VCaP (cell line): ENCODE data around the gene CCDC136.

Source experiments
- H3K27ac ChIP-seq: fragments of 450-650 bp; 2 replicates; pipeline ENCODE4 v1.5.1; 2017
- TF ChIP-seq, protein P1 (sequence below): fragments of 450-650 bp; conservative IDR thresholded peaks from 2 replicates; pipeline ENCODE4 v1.5.1; 2017; ENCODE audit warnings: mild to moderate bottlenecking, moderate library complexity

The CCDC136 gene

DNA sequence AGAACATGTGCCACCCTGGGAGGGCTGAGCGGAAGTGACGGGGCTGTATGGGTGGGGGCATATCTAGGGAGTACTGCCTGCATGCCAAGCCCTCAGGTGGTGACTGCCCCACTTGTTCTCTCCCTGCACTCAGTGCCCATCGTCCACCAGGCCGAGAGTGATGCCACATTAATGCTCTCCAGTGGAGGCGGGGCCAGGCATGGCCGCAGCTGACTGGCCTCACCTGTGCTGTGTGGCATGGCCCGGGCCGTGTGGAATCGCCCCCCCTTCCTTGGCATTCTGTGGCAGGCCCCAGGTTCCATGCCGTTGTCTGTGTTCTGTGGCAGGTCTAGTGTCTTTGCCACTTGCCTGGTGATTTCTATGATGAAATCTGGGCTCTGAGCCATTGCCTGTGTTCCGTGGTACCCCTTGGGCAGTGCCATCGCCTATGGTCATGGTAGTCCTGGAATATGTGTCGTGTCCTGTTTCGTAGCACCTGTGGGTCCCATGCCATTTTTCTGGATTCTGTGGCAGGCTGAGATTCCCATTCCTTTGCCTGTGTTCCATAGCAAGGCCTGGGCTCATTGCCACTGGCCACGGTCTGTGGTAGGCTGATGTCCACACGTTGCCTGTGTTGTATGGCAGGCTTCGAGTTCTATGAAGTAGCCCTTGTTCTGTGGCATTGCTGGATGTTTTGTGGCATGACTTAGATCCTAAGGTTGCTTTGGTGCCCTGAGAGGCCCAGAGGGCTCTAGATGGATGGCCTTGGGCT lies 47.4 kb downstream of the CCDC136 start:
- H3K27ac ChIP-seq = no peak overlapping the region
- TF ChIP-seq, protein P1, sequence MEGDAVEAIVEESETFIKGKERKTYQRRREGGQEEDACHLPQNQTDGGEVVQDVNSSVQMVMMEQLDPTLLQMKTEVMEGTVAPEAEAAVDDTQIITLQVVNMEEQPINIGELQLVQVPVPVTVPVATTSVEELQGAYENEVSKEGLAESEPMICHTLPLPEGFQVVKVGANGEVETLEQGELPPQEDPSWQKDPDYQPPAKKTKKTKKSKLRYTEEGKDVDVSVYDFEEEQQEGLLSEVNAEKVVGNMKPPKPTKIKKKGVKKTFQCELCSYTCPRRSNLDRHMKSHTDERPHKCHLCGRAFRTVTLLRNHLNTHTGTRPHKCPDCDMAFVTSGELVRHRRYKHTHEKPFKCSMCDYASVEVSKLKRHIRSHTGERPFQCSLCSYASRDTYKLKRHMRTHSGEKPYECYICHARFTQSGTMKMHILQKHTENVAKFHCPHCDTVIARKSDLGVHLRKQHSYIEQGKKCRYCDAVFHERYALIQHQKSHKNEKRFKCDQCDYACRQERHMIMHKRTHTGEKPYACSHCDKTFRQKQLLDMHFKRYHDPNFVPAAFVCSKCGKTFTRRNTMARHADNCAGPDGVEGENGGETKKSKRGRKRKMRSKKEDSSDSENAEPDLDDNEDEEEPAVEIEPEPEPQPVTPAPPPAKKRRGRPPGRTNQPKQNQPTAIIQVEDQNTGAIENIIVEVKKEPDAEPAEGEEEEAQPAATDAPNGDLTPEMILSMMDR = no peak

DNA sequence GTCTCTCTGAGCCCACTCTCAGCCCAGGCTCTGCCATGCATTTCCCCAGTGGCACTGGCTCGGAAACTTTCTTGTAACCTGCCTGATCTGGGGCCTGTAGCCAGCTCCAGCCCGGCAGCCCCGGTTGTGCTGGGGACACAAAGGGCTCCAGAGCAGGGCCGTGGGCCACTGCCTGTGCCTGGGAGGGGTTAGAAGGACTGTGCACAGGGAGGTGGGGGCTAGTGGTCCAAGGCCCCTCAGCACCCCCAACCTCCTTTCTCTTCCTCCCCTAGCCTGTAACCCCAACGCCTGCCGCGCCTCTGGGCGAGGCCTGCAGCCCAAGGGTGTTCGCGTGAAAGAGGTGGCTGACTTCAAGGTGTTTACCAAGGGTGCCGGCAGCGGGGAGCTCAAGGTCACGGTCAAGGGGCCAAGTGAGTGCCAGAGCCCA lies 48.0 kb downstream of the CCDC136 start:
- no peak overlapping the region for H3K27ac ChIP-seq
- TF ChIP-seq, protein P1 = no peak

DNA sequence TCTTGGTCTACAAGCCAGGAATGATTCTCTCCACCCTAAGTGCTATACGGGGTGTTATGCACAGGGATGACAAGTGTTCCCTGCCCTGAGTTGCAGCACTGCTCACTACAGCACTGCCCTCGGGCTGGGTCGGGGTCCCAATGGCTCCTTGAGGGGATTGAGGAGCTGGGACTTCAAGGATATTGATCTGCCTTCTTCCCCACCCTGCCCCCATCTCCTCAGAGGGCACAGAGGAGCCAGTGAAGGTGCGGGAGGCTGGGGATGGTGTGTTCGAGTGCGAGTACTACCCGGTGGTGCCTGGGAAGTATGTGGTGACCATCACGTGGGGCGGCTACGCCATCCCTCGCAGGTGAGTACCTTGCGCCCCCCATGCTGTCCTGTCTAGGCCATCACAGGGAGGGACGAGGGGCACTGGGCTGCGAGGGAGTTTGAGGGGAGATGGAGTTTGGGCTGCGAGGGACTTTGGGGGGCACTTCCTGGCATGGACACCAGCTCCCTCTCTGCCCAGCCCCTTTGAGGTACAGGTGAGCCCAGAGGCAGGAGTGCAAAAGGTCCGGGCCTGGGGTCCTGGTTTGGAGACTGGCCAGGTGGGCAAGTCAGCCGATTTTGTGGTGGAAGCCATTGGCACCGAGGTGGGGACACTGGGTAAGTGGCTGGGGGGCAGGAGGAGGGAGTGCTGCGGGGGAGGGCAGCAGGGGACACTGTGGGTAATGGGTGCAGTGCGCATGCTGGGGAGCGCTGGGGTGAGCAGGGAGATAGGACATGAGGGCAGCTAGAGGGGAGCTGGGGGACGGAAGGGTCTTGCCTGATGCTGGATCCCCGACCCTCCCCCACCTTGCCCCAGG lies 48.8 kb downstream of the CCDC136 start:
- TF ChIP-seq, protein P1 = no peak
- no peak overlapping the region for H3K27ac ChIP-seq

DNA sequence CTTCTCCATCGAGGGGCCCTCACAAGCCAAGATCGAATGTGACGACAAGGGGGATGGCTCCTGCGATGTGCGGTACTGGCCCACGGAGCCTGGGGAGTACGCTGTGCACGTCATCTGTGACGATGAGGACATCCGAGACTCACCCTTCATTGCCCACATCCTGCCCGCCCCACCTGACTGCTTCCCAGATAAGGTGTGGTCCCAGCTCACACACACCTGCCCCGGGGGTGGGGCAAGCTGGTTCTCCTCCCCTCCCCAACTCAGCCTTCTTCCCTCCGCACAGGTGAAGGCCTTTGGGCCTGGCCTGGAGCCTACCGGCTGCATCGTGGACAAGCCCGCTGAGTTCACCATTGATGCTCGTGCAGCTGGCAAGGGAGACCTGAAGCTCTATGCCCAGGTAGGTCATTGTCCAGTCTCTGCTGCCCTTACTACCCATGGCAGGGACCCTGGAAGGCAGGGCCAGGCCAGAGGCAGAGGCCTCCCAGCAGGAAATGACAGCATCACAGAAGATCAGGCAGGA lies 49.5 kb downstream of the CCDC136 start:
- no peak overlapping the region for H3K27ac ChIP-seq
- TF ChIP-seq, protein P1 = no peak

DNA sequence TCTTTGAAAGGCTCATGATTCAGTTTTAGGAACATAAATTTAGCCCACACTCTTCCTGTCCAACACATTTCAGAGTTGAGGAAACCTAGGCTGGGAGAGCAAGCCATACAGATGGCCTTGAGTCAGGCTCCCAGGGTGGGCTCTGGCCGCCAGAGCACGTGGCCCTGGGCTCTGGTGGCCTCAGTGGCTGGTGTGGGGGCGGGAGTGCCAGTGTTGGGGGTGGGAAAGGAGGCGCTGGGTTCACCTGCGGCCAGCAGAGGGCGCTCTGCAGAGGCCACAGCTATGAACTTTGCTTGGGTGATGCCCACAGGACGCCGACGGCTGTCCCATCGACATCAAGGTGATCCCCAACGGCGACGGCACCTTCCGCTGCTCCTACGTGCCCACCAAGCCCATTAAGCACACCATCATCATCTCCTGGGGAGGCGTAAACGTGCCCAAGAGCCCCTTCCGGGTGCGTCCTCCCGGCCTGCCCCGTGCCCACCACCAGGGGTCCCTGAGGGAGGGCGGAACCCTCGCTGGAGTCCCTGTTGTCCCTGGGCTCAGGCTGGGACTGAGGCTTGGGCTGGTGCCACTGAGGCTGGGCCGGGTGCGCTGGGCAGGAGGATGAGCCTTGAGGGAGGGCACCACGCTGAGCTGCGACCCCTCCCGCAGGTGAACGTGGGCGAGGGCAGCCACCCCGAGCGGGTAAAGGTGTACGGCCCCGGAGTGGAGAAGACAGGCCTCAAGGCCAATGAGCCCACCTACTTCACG lies 50.3 kb downstream of the CCDC136 start:
- TF ChIP-seq, protein P1 = peak; percentile 50
- H3K27ac ChIP-seq = no peak overlapping the region

DNA sequence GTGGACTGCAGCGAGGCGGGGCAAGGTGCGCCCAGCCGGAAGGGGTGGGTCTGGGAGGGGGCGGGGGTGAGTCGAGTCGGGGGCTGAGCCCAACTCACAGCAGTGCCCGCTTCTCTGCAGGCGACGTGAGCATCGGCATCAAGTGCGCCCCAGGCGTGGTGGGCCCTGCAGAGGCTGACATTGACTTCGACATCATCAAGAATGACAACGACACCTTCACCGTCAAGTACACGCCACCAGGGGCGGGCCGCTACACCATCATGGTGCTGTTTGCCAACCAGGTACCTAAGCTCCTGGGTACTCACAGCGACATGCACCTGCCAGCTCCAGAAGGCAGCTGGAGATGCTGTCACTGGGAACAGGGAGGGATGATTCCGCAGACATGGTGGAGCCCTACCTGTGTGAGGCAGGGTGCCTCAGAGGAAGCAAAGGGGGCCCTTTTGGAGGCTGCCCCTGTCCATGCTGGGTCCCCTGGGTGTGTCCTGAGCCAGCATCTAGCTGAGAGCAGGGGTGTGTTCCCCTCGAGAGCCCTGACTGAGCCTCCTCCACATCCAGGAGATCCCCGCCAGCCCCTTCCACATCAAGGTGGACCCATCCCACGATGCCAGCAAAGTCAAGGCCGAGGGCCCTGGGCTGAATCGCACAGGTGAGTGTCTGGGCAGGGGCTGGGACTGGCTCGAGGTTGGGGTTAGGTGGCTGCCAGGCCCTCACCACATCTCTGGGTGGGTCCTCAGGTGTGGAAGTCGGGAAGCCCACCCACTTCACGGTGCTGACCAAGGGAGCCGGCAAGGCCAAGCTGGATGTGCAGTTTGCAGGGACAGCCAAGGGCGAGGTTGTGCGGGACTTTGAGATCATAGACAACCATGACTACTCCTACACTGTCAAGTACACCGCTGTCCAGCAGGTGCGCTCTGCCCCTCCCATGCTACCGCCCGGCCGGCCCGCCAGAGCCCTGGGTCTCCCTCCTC lies 51.2 kb downstream of the CCDC136 start:
- TF ChIP-seq, protein P1 = no peak
- no peak overlapping the region for H3K27ac ChIP-seq
